ENCODE measurements around the gene KNOP1.

KNOP1 gene

DNA sequence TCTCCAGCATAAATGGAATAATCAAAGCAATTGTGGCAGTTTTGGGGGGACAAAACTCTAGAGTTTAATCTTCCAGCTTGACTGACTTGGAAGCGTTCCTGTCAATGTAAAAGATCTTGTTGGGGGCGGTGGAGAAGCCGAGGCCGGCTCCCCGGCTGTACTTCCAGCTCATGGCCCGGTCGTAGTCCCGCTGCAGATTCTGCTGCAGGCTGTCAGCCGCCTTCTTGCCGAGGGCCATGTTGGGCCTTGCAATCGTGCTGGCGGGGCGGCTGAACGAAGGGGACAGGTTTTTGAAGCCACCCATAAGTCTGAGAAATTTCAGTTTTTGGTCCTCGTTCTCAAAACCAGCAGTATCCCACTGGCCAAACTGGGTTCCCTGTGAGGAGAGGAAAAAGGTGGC lies 11.2 kb downstream of the KNOP1 start:
- DNase-seq: no peak

DNA sequence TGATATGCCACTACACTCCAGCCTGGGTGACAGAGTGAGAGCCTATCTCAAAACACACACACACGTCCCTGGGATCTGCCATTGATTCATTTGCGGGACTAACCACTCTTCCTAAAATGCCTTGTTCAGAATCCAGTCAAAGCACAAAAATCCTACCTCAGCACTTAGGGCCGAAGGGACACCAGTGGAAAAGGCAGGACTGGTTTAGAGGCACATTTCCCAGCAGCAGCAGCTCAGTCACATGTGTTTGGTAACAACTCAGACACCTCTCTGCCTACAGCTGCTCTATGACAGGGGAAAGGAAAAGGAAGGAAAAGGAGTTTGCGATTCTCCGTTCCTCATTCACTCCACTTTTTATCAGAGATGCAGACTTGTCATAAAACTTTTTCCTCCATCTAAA lies 12.2 kb downstream of the KNOP1 start:
- DNase-seq: no peak

DNA sequence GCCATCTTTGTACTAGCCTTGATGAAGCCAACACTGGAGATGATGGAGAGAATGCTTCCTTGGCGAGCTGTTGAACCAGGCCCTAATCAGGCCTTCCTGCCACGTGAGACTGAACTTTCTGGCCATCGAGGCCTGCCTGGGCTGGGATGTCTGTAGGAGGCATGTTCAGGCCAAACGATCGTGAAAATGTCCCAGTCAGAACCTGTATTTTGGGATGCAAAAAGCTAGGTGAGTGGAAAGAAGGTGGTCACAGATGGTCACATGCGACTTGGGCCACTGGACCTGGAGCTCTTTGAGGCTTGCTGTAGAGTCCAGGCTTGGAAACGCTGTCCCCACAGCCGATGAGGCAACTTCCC lies 12.9 kb downstream of the KNOP1 start:
- no peak for DNase-seq

DNA sequence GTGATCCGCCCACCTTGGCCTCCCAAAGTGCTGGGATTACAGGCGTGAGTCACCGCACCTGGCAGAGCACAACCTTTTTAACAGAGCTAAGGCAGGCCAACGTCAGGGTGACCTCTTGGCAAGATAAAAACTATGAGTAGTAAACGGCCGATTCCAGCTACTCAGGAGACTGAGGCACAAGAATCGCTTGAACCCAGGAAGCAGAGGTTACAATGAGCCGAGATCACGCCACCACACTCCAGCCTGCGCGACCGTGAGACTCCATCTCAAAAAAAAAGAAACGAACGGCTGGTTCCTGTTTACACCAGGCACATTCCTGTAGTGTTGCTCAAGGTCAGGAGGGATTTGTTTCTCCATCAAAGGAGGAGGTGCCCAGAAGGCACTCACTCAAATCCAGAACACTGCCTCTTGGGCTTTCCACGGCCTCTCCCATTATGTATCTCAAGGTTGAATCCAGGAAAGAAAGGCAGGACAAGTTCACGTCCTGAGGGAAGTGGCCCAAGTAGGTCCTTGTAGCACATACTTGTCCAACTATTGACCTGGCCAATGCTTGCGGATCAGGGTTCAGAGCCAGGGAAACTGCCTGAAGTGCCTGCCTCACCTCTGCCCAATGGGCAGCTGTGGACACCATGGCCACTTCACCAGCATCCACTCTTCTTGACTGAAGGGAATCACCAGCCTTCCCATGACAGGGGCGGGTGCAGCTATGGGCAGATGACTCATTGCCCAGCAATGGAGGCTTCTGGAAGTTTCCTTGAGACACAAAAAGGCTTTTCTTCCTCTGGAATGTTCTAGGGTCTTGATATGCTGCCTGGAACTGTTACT lies 13.5 kb downstream of the KNOP1 start:
- DNase-seq: no peak

DNA sequence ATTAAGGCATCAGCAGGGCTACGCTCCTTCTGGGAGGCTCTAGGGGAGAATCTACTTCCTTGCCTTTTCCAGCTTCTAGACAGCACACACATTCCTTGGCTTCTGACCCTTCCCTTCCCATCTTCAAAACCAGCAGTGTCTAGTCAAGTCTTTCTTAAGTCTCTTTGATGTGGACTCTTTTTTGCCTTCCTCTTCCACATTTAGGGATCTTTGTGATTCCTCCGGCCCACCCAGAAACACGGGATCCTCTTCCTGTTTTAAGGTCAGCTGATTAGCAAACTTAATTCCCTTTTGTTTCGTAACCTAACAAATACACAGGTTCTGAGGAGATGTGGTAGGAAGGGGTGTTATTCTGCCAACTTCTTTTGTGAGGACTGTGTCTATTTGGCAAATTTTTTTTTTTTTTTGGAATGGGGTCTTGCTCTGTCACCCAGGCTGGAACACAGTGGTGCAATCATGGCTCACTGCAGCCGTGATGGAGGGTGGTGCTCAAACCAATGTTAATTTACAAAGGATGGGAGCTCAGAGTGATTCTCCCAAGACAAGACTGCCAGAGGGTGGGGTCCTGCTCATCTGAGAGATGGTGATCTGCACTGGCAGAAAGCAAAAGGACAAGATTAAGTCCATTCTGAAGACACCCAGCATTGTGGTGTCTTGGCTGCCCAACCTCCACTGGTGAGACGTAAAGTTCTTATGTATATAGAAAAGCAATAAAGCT lies 14.7 kb downstream of the KNOP1 start:
- DNase-seq: no peak

DNA sequence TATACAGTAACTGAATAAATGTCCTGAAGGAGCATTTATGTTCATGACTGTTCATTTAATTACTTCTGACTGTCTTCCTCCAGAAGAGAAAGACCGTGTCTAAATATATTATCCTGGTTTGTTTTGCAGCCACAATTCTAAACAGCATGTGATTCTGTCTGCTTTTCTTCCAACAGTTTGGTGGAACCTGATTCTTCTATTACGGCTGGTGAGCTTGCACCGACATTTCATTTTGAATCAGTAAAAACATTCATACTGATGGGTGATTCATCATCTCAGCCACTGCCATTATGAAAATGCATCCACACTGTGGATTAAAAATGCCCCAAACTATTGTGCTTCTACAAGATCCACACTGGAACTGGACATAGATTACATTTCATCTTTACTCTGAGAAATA lies 16.9 kb downstream of the KNOP1 start:
- DNase-seq: no peak

DNA sequence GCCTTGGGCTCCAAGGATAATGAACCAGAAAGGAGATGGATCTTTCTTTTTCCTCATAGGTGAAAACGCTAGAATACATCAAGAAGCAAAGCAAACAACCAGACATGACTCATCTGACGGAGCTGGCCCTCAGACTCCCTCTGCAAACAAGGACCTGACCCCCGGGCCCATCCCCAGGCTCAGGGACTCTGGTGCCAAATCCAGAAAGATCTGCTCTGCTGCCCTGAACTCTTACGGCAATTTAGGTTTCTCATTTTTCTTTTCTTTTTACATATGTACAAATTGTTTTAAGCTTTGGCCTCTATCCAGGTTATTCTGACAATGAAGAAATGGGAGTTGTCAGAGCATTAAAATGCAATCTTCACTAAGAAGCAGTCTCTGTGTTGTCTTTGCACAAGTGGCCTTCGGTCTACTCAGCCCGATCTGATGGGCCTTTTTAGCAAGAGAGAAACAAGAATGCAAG lies 17.7 kb downstream of the KNOP1 start:
- no peak for DNase-seq

DNA sequence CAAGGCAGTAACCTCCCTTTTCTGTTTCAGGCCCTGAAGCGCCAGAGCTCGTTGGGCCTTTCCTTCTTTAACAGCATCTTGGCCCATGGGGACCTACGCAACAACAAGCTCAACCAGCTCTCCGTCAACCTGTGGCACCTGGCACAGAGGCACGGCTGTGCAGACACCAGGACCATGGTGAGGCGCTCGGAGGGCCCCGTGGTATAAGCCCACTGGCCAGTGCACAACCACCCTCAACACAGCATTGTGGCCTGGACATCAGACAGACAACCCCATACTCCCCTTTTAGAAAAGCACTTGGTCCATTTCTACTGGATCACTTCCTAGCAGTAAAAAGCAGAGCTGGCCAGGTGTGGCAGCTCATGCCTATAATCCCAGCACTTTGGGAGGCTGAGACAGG lies 18.6 kb downstream of the KNOP1 start:
- DNase-seq: no peak

DNA sequence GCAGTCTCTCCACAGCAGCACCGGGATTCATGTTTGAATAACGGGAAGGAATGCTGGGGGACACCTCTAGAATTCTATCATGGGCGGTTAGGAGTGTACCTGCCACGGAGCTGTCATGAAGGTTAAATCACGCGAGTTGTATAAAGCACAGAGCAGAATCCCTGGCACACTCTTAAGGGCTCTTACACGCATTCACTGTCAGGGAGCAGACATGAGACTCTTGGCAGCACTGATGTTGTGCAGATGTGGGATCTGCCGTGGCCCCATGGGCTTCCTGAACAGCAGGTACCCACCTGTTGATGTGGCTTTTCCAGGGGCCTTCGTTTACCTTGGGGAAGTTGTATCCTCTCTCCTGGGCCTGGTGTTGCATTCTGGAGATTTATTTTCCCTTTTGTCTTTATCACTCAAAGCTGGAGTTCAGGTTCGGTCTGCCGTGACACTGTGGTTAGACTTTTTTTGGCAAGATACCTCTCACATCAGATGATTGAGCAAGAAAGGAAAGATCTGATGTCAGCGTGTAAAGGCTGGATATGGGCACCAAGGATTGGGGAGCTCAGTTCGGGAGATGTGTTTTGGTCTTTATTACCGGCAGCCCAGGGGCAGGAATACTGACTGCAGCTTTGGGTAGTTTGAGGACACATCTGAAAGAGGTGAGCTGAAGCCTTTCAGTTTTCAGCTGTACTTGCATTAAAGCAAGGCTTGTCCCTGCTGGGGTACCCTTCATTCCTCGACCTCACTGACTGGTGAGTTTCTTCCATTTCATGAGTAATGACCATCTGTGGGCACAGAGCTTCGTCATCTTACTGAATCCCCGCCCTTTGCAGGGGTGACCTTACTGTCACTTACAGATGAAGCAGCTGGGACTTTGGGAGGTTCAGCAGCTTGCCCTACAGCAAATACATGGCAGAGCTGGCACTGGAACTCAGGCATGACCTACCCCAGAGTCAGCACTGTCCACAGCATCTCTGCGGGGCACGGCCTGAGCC lies 19.3 kb downstream of the KNOP1 start:
- DNase-seq: no peak

DNA sequence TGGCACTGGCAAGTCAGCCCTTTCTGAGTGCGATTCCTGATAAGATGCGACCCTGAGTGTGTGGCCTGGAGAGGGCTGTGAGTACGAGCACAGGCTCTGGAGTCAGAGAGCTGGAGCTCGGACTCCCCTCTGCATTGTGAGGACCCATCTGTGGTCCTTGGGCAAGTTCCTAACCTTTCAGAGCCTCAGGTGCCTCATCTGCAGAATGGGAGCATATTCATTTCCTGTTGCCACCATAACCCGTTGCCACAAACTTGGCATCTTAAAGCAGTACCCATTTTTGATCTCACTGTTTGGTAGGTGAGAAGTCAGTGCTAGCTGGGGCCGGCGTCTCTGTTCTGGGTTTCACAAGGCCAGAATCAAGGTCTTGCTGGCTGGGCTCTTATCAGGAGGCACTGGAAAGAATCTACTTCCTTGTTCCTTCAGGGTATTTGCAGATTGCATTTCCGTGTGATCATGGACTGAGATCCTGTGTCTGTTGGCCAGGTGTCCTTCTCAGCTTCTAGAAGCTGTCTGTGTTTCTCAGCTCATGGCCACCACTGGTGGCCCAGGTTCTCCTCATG lies 20.2 kb downstream of the KNOP1 start:
- no peak for DNase-seq

DNA sequence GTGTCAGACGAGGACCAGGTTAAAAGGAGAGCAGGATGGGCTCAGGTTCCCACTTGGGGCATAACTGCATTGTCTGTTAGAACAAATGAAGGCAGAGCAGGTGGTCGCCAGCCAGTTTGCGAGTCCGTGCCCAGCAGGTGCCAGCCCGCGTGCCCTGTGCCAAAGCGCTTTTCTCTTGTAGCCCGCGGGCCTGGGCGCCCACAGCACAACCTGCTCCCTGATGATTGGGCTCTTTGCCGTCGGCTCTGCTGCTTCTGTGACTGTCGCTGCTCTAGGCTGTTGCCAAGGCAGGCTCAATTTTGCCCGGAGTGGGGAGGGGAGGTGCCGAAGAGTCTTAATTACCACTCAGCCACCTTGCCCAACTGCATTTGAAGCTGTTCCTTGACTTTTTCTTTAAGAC lies 21.1 kb downstream of the KNOP1 start:
- no peak for DNase-seq

DNA sequence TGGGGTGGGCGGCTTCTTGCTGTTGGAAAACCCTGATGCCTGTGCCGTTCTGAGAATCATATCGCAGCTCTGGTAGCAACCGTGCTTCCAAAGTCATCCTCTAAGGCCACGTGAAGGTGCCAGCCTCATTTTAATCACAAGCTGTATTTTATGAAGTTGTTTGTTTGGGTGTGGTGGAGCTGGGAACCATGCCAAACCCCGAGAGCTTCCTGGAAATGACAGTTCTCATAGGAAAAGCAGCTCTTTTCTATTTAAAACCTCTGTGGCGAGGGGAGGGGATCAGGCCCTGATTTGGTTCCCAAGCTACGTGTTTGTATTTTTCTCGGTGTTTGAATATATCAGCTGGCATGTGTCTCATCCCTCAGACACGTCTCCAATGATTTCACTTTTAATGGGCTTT lies 21.7 kb downstream of the KNOP1 start:
- DNase-seq: peak; percentile 34

DNA sequence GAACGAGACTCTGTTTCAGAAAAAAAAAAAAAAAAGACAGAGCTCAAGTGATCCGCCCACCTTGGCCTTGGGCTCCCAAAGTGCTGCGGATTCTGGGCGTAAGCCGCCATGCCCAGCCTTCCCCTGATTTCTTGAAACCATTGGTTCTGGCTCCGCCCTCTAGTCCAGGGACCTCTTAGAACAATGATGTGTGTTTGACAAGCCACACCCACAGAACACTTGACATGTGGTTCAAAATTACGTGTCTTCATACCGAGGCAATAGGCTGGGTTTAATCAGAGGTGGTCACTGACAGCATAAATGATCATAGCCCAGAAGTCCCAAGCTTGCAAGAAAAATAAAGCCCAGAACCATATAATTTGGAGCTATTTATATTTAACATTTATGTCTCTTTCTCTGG lies 23.0 kb downstream of the KNOP1 start:
- DNase-seq: no peak

DNA sequence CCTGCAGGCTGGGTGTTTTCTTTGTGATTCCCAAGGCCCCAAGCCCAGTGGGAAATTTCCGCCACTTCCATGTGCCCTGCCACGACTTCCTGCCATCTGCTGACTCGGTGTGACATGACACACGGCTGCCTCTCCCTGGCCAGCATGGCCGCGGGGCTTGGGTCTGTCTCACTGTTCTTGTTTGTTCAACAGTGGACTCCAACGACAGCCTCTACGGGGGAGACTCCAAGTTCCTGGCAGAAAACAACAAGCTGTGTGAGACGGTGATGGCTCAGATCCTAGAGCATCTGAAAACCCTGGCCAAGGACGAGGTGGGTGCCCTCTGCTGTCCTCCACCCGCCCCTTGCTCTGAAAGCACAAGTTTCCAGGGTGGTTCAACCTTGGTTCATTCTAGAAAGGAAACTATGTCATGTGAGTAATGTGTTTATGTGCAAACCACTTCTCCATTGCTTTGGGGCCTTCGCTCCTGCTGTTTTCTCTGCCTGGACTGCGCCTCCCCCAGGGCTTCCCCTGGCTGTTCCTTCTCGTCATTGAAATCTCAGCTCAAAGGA lies 26.8 kb downstream of the KNOP1 start:
- DNase-seq: no peak

DNA sequence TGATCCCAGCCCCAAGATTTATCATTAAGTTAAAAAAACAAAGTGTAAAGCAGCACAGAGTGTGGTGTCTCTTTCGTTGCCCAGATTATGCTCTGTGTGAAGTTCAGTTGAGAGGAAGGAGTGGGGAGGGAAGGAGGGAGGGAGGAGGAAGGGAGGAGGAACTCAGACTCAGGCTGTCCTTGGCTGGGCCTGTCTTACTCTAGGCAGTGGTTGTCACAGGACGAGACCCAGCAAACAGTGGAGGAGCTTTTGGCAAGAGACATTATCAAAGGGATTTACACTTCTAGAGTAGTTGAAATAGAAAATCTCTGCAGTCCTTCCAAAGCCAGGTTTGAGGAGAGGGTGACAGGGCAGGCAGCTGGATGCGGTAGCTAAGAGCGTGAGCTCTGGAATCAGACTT lies 27.8 kb downstream of the KNOP1 start:
- no peak for DNase-seq

DNA sequence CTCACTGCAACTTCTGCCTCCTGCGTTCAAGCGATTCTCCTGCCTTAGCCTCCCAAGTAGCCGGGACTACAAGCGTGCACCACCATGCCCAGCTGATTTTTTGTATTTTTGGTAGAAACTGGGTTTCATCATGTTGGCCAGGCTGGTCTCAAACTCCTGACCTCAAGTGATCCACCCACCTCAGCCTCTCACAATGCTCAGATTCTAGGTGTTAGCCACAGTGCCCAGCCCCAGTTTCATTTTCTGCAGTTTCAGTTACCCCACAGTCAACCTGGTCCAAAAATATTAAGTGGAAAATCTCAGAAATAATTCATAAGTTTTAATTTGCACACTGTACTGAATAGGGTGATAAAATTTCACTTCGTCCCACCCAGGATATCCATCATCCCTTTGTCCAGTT lies 28.7 kb downstream of the KNOP1 start:
- DNase-seq: no peak

DNA sequence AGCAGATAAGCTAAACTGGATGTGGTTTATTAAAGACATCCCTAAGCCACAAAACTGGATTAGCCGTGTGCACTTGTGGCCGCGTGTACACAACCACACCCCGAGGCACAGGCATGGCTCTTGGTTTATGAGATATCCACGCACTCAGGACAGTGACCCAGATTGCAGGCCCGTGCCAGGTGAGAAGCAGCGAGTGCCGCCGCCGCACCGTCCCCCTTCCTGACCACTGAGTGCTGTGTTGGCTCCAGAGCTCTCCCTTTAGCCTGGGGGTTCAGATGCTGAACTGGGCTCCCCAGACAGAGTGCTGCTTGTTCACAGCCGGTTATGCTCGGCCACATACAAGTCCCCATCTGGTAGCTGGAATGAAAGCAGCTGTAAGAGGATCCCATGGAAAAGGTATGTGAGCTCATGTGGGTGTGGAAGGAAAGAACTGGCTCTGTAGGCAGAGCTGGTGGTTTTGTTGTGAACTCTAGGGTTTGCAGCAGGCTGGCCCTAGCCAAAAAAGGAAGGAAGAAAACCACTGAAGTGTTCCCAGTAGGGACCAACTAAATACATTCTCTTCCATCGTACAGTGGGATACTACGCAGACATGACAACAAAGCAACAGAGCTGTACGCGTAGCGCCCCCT lies 29.5 kb downstream of the KNOP1 start:
- no peak for DNase-seq

DNA sequence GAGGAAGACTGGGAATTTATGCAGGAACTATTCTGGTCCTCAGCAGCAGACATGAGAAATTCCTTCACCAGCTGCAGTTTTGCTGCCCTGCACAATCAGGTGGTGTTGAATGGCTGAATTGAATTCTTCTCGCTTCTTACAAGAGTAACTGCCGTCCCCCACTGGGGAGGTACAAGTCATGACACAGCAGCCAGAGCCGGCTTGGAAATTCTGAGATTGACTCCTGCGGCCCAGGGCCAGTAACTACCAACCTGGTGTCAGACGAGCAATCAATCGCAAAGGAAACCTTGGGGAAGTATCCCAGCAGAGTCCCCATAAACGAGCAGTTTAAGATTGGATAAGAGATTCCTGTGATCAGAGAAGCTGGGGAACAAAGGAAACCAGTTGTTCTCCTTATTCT lies 30.7 kb downstream of the KNOP1 start:
- no peak for DNase-seq

DNA sequence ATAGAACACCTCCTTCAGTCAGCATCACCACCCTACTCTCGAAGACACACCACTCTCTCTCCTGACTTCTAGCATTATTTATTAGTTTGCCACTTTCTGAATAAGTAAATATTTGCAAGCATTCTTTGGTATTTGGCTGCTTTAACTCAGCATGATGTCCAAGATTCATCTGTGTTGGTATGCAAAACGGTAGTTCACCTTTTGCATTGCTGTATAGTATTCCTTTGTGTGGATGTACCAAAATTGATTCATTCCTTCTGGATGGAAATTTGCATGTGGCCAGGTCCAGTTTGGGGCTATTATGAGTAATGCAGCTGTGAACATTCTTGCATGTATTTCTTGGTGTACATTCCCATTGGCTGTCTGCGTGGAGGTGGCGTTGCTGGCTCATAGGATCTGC lies 32.9 kb downstream of the KNOP1 start:
- DNase-seq: no peak

DNA sequence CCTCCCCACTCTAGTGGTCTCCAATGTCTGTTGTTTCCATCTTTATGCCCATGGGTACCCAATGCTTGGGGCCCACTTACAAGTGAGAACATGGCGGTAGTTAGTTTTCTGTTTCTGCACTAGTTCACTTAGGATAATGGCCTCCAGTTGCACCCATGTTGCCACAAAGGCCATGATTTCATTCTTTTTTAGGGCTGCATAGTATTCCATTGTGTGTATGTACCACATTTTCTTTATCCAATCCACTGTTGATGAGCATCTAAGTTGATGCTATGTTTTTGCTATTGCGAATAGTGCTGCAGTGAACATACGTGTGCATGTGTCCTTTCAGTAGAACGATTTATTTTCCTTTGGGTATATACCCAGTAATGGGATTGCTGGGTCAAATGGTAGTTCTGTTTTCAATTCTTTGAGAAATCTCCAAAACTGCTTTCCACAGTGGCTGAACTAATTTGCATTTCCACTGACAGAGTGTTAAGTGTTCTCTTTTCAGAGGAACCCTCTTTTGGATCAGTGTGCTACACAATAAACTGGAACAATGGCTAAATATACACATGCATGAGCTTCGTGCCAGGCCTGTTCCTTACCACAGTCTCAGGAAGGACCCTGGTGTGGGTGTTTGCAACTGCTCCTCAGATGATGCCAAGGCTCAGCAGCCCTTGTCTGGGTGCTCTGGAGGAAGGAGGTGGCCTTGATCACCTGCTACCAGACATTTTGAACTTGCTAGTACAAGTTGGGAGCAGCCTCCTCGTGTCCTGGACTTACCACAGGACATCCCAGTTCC lies 34.4 kb downstream of the KNOP1 start:
- no peak for DNase-seq

DNA sequence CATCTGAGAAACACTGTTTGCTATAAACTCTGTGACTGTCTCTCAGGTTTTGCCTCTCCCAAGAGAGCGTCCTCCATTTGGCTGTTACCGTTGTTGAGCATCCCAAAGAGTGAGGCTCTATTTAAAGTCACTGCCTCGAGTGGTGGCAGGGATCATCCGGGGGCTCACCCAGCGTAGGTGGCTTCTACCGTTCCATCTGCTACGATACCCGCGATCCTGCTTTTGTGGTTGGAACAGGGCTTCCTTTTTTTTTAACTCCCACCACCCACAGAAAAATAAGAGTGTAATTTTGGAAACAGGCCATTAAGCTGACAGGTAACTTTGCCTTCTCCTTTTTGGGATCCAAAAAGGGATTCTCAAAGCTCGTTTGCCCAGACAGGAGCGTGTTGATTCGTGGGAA lies 36.4 kb downstream of the KNOP1 start:
- no peak for DNase-seq

All from DMS 273 treated with DMSO at 0.1 percent for 48 hours (cell line).